GM10266 (cell line): ENCODE data around the gene BBS5.
"Not testable (repeated sequence)": the region's sequence is repeated elsewhere in the genome, so short reads cannot be mapped to it uniquely, and the experiment has no call there.

ENCODE experiments used
- DNase-seq: peaks from one replicate; pipeline ENCODE4 v3.0.0; 2012; ENCODE audit errors: extremely low spot score
- CTCF ChIP-seq: IDR thresholded peaks from 2 replicates; pipeline ENCODE4 v1.5.1; 2012; ENCODE audit warnings: mild to moderate bottlenecking, low read depth; ENCODE audit not compliant: control insufficient read depth, insufficient read depth; ENCODE audit errors: missing control alignments

The BBS5 gene

GRCh38 chr2:169452080-169452479, 27.2 kb upstream of the BBS5 start:
- peak; percentile 41 for TF ChIP-seq CTCF
- peak; percentile 15 for DNase-seq

- DNase-seq: not testable (repeated sequence)
Measured at GRCh38 chr2:169453044-169453443, 26.2 kb upstream of the BBS5 start.

GRCh38 chr2:169461143-169461542, 18.2 kb upstream of the BBS5 start:
- DNase-seq: no peak
- no peak for TF ChIP-seq CTCF

- no peak for TF ChIP-seq CTCF
- no peak for DNase-seq
Measured at GRCh38 chr2:169462896-169463695, 16.2 kb upstream of the BBS5 start.

GRCh38 chr2:169464466-169464865, 14.8 kb upstream of the BBS5 start:
- DNase-seq: no peak
- no peak for TF ChIP-seq CTCF

- TF ChIP-seq CTCF: no peak
- no peak for DNase-seq
Measured at GRCh38 chr2:169464882-169465281, 14.4 kb upstream of the BBS5 start.

- TF ChIP-seq CTCF: no peak
- no peak for DNase-seq
Measured at GRCh38 chr2:169468841-169469240, 10.5 kb upstream of the BBS5 start.
